ENCODE results near the gene LARP4B.
"Not testable (repeated sequence)": the region's sequence is repeated elsewhere in the genome, so short reads cannot be mapped to it uniquely, and the experiment has no call there.

LARP4B gene

GRCh38 chr10:955820-956217, 24.3 kb upstream of the LARP4B start:
- no peak for DNase-seq

- no peak for DNase-seq
Measured at GRCh38 chr10:955127-955819, 23.8 kb upstream of the LARP4B start.

- no peak for DNase-seq
Measured at GRCh38 chr10:954396-954795, 22.9 kb upstream of the LARP4B start.

GRCh38 chr10:953836-954235, 22.3 kb upstream of the LARP4B start:
- DNase-seq = no peak

GRCh38 chr10:949446-949845, 17.9 kb upstream of the LARP4B start:
- no peak for DNase-seq

GRCh38 chr10:948347-948746, 16.8 kb upstream of the LARP4B start:
- DNase-seq = no peak

- DNase-seq = no peak
Measured at GRCh38 chr10:947881-948280, 16.4 kb upstream of the LARP4B start.

GRCh38 chr10:947051-947450, 15.5 kb upstream of the LARP4B start:
- DNase-seq = no peak

- DNase-seq = no peak
Measured at GRCh38 chr10:945778-946177, 14.3 kb upstream of the LARP4B start.

GRCh38 chr10:944034-944831, 12.7 kb upstream of the LARP4B start:
- peak; percentile 34 for DNase-seq

GRCh38 chr10:943334-944033, 12.0 kb upstream of the LARP4B start:
- DNase-seq = no peak

- no peak for DNase-seq
Measured at GRCh38 chr10:938941-939678, 7.6 kb upstream of the LARP4B start.

GRCh38 chr10:934746-935406, 3.4 kb upstream of the LARP4B start:
- no peak for DNase-seq

GRCh38 chr10:934165-934564, 2.7 kb upstream of the LARP4B start:
- not testable (repeated sequence) for DNase-seq

- no peak for DNase-seq
Measured at GRCh38 chr10:932589-932988, 1.1 kb upstream of the LARP4B start.

GRCh38 chr10:930625-931325, 730 bp downstream of the LARP4B start:
- DNase-seq = peak; percentile 25

- peak; percentile 9 for DNase-seq
Measured at GRCh38 chr10:929960-930624, 1.4 kb downstream of the LARP4B start.

GRCh38 chr10:927131-927530, 4.4 kb downstream of the LARP4B start:
- DNase-seq = no peak

GRCh38 chr10:926075-926698, 5.3 kb downstream of the LARP4B start:
- DNase-seq = no peak

GRCh38 chr10:924524-924859, 7.0 kb downstream of the LARP4B start:
- no peak for DNase-seq
